ENCODE measurements around the gene COL6A2. TPM values are rescaled to one million over a fixed set of nuclear protein-coding genes. Genes with fewer than 3 reads are reported as not detected.

Gene COL6A2
- total RNA-seq, 4 donors from 2014 or later, result 321 to 1,200 (median 948) TPM

- no peaks in the 10 kb centered on the region for H3K9me3 ChIP-seq
- intact Hi-C loops (cut with DNase I; ENCODE audit: low total_unique reads), result no loop called here
- peak in 1 of 2 donors; percentile 10 for DNase-seq
- no peaks in the 10 kb centered on the region for H3K27me3 ChIP-seq
- TF ChIP-seq POLR2A (IDR thresholded peaks at IDR 0.05), result no peak
- TF ChIP-seq CTCF (IDR thresholded peaks at IDR 0.05), result no peak
- H3K27ac ChIP-seq, result no peak overlapping the region
- H3K4me3 ChIP-seq, result no peak overlapping the region
- no peaks in the 10 kb centered on the region for H3K36me3 ChIP-seq
- no peaks in the 10 kb centered on the region for H3K4me1 ChIP-seq
These were observed 63.2 kb downstream of the COL6A2 start for GRCh38 chr21:46160907-46161632.

- peak in 1 of 2 donors; percentile 8 for DNase-seq
- intact Hi-C loops (cut with DNase I; ENCODE audit: low total_unique reads), result no loop called here
- H3K27me3 ChIP-seq, result no peaks in the 10 kb centered on the region
- H3K4me3 ChIP-seq, result no peak overlapping the region
- H3K36me3 ChIP-seq, result no peaks in the 10 kb centered on the region
- TF ChIP-seq POLR2A (IDR thresholded peaks at IDR 0.05), result no peak
- no peak for TF ChIP-seq CTCF (IDR thresholded peaks at IDR 0.05)
- no peak overlapping the region for H3K27ac ChIP-seq
- H3K4me1 ChIP-seq, result no peaks in the 10 kb centered on the region
- no peaks in the 10 kb centered on the region for H3K9me3 ChIP-seq
These were observed 64.0 kb downstream of the COL6A2 start for GRCh38 chr21:46161633-46162592.

DNA sequence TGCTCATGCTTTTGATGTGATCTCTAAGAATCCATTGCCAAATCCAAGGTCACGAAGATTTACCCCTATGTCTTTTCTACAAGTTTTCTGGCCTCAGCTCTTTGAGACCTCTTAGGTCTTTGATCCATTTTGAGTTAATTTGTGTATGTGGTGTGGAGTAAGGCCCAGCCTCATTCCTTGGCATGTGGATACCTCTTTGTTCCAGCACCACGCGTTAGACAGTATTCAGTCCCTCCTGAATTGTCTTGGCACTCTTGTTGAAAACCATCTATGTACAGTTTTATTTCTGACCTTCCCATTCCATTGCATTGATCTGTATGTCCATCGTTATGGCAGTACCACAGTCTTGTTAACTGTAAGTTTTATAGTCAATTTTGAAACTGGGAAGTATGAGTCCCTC lies 65.5 kb downstream of the COL6A2 start:
- no peaks in the 10 kb centered on the region for H3K27me3 ChIP-seq
- H3K27ac ChIP-seq, result no peak overlapping the region
- H3K4me3 ChIP-seq, result no peak overlapping the region
- no peaks in the 10 kb centered on the region for H3K9me3 ChIP-seq
- no peak for DNase-seq
- no peaks in the 10 kb centered on the region for H3K36me3 ChIP-seq
- intact Hi-C loops (cut with DNase I; ENCODE audit: low total_unique reads), result no loop called here
- TF ChIP-seq CTCF (IDR thresholded peaks at IDR 0.05) (no peak), POLR2A (IDR thresholded peaks at IDR 0.05) (no peak)
- H3K4me1 ChIP-seq, result no peaks in the 10 kb centered on the region

GRCh38 chr21:46165098-46165497 lies 67.2 kb downstream of the COL6A2 start:
- intact Hi-C loops (cut with DNase I; ENCODE audit: low total_unique reads), result no loop called here
- no peak for TF ChIP-seq CTCF (IDR thresholded peaks at IDR 0.05)
- no peak for TF ChIP-seq POLR2A (IDR thresholded peaks at IDR 0.05)
- no peak overlapping the region for H3K4me3 ChIP-seq
- no peaks in the 10 kb centered on the region for H3K9me3 ChIP-seq
- H3K4me1 ChIP-seq, result no peaks in the 10 kb centered on the region
- H3K27me3 ChIP-seq, result no peaks in the 10 kb centered on the region
- DNase-seq, result no peak
- no peak overlapping the region for H3K27ac ChIP-seq
- H3K36me3 ChIP-seq, result no peaks in the 10 kb centered on the region

DNA sequence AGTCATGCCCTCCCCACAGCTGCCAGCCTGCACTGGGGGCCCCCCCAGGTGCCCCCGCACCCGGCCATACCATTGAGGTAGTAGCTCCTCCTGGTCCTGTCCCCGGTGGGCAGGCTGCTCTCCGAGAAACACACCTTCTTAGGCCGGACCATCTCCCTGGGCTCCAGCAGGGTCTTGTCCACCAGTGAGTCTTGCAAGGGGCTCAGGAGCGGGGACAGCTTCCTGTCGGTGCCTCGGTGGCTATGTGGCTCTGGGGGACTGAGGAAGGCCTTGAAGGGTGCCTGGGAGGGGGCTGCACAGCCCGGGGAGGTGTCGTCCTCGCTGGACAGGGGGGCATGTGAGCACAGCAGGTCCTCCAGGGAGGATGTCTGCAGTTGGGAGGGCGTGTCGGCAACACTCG lies 70.3 kb downstream of the COL6A2 start:
- H3K4me1 ChIP-seq, result no peaks in the 10 kb centered on the region
- no peaks in the 10 kb centered on the region for H3K9me3 ChIP-seq
- no peak for TF ChIP-seq CTCF (IDR thresholded peaks at IDR 0.05)
- no peak for TF ChIP-seq POLR2A (IDR thresholded peaks at IDR 0.05)
- H3K4me3 ChIP-seq, result no peak overlapping the region
- H3K36me3 ChIP-seq, result no peaks in the 10 kb centered on the region
- intact Hi-C loops (cut with DNase I; ENCODE audit: low total_unique reads), result no loop called here
- DNase-seq, result peak in 1 of 2 donors; percentile 12
- H3K27me3 ChIP-seq, result no peaks in the 10 kb centered on the region
- no peak overlapping the region for H3K27ac ChIP-seq

Measured in uterus (tissue), 4 donors.